ENCODE data around the gene MBTD1.
A peak's percentile ranks its signal among the peaks of the same experiment; 100 is the strongest.

GRCh38 chr17:51298508-51299371, 38.9 kb upstream of the MBTD1 start:
- TF ChIP-seq CTCF (IDR thresholded peaks at IDR 0.05; ENCODE audit: control extremely low read depth in 1 of 3, insufficient read depth in 1 of 3, low read depth in 1 of 3, low read length in 3 of 3), result peak in 2 of 3 experiments; percentile 68 to 83; a peak in 3 of 4 replicates
- no peak for TF ChIP-seq POLR2AphosphoS5 (IDR thresholded peaks at IDR 0.05; ENCODE audit: low read depth, low read length)
